HG03378 (cell line): ENCODE measurements around the gene RASSF1.
"Not testable (repeated sequence)": the region's sequence is repeated elsewhere in the genome, so short reads cannot be mapped to it uniquely, and the experiment has no call there.

Experiments
- ATAC-seq: cut with Tn5 transposase; IDR thresholded peaks from one replicate; pipeline ENCODE4 v1.9.1; 2021; ENCODE audit warnings: mild to moderate bottlenecking, moderate library complexity; ENCODE audit not compliant: unreplicated experiment

RASSF1 gene

DNA sequence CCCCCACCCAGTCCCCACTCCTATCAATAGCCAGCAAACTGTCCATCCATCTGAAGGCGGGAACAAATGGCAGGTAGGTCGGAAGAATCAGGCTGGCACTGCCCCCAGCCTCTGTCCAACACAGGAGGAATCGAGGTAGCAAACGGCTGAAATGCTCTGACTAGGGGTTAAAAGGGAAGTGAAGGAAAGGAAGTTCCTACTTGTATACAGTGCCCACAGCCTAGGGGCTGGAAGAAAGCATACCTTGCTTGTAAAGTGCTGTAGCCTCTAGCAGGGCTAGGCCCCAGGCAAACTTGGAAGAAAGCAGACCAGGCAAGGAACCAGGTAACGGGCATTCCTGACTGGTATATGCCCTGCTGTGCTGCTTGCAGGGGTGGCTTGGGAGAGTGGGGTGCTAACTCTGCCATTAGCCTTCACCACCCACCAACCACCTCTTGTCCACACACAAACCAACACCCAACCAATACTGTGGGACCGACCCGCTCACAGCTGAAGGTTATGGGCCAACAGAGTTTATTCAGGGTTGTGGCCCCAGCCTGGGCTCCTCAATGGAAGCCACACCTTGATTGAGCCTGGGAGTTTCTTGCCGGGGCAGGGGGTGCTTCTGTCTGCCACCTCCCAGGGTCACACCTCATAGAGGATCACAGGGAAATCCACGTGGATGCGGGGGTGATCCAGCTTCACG, 15.0 kb downstream of the RASSF1 start:
- no peak for ATAC-seq

DNA sequence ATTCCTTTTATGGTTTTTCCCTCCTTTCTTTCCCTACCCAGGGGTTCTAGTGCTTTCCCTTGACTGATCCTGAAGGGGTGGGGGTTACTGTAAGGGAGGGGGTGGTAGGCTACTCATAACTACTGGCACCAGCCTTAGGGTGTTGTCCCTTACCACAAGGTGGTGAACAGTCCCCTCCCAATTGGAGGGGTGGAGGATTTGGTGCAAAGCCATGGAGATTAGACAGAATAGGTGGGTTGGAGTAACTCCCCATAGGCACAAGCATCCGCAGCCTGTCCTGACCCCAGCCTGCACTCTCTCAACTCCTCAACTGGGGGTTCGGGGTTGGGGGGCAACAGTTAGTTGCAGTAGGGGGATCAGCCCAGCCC, 15.5 kb downstream of the RASSF1 start:
- no peak for ATAC-seq

DNA sequence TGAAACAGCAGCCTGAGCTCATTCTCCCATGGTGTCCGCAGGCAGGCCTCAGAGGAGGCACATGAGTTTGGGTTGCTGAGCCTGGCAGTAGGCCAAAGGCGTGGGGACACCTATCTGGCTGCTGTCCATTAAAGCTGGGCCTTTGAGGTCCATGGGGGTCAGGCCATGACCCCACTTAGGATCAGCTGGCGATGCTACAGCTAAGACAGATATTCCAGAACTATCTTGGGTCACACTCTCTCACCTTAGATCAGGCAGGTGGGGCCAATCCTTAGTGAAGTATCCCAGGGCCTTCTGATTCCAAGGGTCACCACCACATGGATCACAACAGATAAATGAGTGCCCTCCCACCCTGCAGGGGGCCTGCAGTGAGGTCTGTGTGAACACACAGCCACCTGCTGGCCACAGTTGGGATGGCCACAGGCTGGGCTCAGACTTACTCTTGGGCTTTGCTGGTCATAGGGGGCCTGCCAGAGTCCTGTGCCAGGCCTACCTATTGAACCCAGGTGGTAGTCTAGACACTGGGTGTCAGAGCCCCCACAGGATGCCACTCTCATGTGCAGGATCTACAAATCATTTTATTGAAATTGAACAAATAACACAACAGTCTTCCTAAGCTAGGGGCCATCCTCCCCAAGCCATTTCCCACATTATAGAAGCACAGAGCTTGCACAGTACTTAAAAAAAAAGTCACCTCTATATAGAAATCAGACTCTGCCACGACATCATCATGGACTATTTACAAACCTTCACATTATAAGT, 16.1 kb downstream of the RASSF1 start:
- no peak for ATAC-seq

DNA sequence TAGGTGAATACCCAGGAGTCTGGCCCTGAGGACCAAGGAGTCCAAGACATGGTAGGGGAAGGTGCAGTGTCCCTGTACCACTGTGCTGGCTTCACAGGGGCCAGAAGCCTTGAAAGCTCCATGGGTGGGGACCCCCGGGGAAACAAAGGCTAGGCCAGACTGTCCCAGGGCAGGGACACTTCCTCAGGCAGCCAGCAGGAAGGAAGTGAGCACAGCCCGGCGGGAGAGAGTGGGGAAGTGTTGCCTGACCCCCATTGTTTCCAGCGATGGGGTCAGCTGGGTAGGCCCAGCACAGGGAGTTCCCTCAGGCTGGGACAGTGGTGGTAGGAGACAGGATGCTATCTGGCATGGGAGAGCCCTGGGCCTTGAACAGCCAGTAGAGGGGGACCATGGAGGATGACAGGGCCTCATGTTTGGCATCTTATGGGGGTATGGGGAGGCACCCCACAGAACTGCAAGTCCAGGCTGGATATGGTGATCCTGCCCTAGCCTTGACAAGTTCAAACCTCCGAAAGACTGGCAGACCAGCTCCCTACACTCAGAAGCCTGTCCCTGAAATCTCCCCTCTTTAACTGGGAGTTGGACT, 16.9 kb downstream of the RASSF1 start:
- no peak for ATAC-seq

DNA sequence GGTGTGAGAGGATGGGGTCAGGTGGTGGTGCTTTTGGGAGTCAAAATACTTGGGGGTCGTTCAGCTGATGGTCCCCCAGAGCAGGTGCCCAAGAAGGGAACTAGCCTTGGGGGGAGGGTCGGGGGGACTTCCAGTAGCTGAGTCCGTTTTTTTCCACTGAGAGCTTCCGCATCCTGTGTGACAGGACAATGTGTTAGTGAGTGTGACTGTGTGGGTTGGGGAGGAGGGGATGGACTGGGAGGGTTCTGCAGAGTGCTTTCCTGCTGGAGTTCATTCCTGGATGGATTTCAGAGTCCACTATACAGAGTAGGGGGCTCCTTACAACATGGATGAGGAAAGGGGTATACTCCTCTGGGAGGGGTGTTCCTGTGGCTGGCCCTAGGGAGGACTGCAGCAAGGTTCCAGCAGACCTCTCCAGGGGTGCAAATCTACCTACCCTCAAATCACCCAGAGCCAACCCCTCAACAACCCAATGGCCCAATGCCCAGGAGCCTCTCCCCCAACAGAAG, 17.5 kb downstream of the RASSF1 start:
- no peak for ATAC-seq

DNA sequence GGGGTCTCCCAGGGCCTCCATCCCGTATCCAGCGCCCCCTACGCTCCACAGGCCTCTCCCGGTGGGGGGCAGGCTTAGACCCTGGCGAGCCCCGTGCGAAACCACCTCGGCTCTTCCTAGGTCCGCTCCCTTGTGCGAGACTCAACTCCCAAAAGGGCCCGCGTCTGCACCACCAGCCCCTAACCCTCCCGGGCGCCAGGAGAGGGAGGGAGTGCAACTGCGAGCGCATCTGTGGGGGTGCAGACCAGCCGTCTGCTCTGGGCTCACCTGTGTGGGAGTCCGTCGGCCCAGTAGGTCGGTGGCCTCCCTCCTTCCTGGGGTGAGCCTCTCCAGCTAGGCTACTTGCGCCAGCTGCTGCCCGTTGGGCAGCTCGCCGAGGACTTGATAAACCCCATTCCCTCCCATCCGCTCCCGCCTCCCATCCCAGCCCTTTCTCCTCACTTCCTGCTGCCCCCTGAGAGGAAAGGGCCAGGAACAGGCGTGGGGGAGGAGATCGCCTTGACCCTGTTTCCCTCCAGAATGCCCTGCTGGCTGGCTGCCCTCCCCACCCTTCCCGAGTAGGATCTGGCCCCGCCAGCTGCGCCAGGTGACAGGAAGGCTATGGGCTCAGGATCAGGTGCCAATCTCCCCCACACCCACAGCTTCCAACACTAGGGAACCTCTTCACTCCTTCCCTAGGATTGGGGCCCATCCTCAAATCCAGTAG, 18.1 kb downstream of the RASSF1 start, which contains the start of gene HYAL2:
Gene HYAL2 (minus strand): TSS at position 360 of the 706 bp plus-strand sequence. CDS start 2,256 bp downstream, outside the sequence.
- no peak for ATAC-seq

- no peak for ATAC-seq
These were observed 18.6 kb downstream of the RASSF1 start for GRCh38 chr3:50322115-50322385.

- ATAC-seq: peak; percentile 52
These were observed 19.1 kb downstream of the RASSF1 start for GRCh38 chr3:50321336-50322114.

DNA sequence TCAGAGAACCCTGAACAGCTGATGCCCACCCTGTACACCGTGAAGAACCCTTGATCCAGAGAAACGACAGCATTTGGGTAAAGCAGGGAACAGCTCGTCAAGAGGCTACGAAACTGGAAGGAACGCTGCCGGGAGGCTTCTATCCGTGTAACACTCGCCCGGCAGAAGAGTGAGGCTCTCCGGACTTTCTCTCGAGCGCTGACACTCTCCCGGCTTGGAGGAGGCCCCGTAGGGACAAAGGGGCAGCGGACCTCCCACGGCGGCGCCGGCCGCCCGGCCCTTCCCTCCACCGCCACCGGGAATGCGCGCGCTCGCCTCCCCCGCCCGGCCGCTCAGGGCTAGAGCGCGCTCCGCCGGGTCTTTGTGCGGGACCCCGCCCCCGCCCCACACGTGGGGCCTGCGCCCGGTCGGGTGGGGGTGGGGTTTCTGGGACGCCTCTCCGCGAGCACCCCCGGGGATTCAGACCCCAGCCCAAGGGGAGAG, 19.7 kb downstream of the RASSF1 start:
- ATAC-seq: peak; percentile 25

- ATAC-seq: no peak
These were observed 20.6 kb downstream of the RASSF1 start for GRCh38 chr3:50319894-50320625.

- no peak for ATAC-seq
These were observed 21.3 kb downstream of the RASSF1 start for GRCh38 chr3:50319181-50319893.

DNA sequence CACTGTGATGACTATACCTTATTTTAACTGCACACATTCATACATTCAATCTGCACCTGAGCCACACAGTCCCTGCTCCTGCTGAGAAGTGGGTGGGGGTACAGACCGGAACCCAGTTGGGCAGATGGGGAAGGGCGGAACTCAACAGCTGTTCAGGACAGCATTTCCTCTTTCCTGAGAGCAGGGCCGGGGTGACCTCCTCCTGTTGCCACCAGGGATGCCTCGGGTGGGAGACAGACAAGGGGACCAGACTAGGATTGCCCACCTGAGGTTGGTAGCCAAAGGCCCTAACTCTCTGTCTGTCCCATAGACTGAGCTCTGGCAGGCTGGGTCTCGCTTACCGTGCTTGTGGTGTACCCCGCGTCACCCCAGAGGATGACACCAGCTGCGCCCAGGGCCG, 22.0 kb downstream of the RASSF1 start:
- no peak for ATAC-seq

DNA sequence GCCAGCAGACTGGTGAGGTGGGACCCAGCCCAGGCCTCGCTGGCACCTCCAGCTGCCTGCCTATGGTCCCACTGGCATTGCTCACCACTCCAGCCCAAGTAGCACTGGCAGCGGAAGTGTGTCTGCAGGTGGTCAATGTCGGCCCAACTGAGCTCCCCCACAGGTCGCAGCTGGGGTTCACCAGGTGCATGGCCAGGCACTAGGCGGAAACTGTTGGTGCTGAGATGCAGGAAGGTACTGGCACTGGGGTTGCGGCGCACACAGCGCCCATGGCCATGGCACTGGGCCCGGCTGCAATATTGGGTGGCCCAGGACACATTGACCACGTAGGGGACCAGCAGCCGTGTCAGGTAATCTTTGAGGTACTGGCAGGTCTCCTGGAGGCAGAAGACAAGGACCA, 22.5 kb downstream of the RASSF1 start:
- no peak for ATAC-seq

- no peak for ATAC-seq
These were observed 23.3 kb downstream of the RASSF1 start for GRCh38 chr3:50317300-50317699.

DNA sequence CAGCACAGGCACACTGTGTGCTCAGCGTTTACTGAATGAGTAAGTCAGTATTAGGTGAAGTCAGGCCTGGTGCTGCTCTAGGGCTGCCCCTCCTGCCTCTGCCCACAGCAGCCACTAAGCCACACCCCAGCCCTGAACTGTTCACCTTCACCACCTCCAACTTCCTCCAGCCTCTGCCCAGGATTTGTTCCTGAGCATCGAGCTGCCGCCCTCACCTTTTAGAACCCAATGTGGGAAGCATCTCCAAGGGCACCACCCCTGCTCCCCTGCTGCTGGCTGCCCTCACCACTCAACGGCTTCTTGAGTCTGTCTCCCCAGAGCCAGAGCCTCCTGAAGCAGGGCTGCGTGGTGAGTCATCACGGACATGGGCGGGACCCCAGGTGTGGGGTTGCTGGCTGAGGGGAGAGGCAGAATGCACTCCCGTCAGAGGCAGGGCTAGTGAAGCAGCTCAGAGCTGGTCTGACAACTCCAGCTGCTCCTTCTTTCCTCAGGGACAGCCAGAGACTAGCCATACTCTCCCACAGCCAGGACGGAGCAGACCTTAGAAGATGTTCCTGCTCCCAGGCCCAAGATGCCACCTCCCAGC, 23.9 kb downstream of the RASSF1 start:
- no peak for ATAC-seq

GRCh38 chr3:50314816-50315215, 25.8 kb downstream of the RASSF1 start:
- ATAC-seq: no peak

GRCh38 chr3:50314342-50314741, 26.3 kb downstream of the RASSF1 start:
- ATAC-seq: no peak

- not testable (repeated sequence) for ATAC-seq
These were observed 28.6 kb downstream of the RASSF1 start for GRCh38 chr3:50312041-50312440.

- ATAC-seq: no peak
These were observed 36.0 kb downstream of the RASSF1 start for GRCh38 chr3:50304601-50305000.
